ENCODE results near the gene REEP6.

GRCh38 chr19:1497578-1498235 is 6.7 kb downstream of the REEP6 start:
- TF ChIP-seq ATF3 (IDR thresholded peaks at IDR 0.05): no peak
- TF ChIP-seq EGR1 (IDR thresholded peaks at IDR 0.05; ENCODE audit: low read depth in 2 of 2): no peak
- no peak for TF ChIP-seq ZBTB33 (IDR thresholded peaks at IDR 0.05)
- no peak for TF ChIP-seq CTCF (IDR thresholded peaks at IDR 0.05; ENCODE audit: low read depth, low read length, missing input control)
- TF ChIP-seq SP1 (IDR thresholded peaks at IDR 0.05): no peak
- TF ChIP-seq FOXA1 (IDR thresholded peaks at IDR 0.05): no peak
- no peak for TF ChIP-seq YY1 (IDR thresholded peaks at IDR 0.05)
